Measurements from ENCODE around the gene HRK.

- no peak for TF ChIP-seq RAD21 (CRISPR knock-in tag; conservative IDR thresholded peaks at IDR 0.05 in 1 of 2, IDR thresholded peaks at IDR 0.05 in 1 of 2)
- peak; percentile 87 for TF ChIP-seq FOSL1 (tag; conservative IDR thresholded peaks at IDR 0.05)
- TF ChIP-seq GTF2F1 (IDR thresholded peaks at IDR 0.05; ENCODE audit: low read depth, low read length): no peak
- no peak for TF ChIP-seq KDM1A (IDR thresholded peaks at IDR 0.05)
- TF ChIP-seq CBX2 (IDR thresholded peaks at IDR 0.05; ENCODE audit: insufficient read depth, low read length, poor library complexity, severe bottlenecking): no peak
- TF ChIP-seq POLR2A (conservative IDR thresholded peaks at IDR 0.05): peak; percentile 85
- TF ChIP-seq CEBPZ (IDR thresholded peaks at IDR 0.05; ENCODE audit: borderline replicate concordance, low read depth, low read length): no peak
- TF ChIP-seq CTCF (IDR thresholded peaks at IDR 0.05 in 2 of 3, conservative IDR thresholded peaks at IDR 0.05 in 1 of 3; ENCODE audit: insufficient read depth in 2 of 3, low read depth in 1 of 3, low read length in 3 of 3): no peak
- no peak for TF ChIP-seq SREBF2 (CRISPR knock-in tag; IDR thresholded peaks at IDR 0.05)
- TF ChIP-seq HDAC1 (IDR thresholded peaks at IDR 0.05): peak in 1 of 2 experiments; percentile 74; a peak in 2 of 4 replicates
These were observed 62.1 kb downstream of the HRK start for GRCh38 chr12:116818948-116819832.
